Fibroblast of mammary gland (primary cell): Measurements from ENCODE around the gene TBX1.

ENCODE experiments used
- DNase-seq: peaks from one replicate; pipeline ENCODE4 v3.0.0-alpha.2; 2010; ENCODE audit warnings: low read depth
- H3K4me3 ChIP-seq: 2 replicates; pipeline ENCODE4 v1.5.1; 2011; ENCODE audit warnings: low read depth, mild to moderate bottlenecking, low read length, moderate library complexity; ENCODE audit not compliant: control insufficient read depth
- TF ChIP-seq, protein P1 (sequence below): conservative IDR thresholded peaks from 2 replicates; pipeline ENCODE4 v1.5.1; 2011; ENCODE audit warnings: low read depth, low read length, inconsistent platforms; ENCODE audit not compliant: control insufficient read depth, insufficient read depth

Gene TBX1

DNA sequence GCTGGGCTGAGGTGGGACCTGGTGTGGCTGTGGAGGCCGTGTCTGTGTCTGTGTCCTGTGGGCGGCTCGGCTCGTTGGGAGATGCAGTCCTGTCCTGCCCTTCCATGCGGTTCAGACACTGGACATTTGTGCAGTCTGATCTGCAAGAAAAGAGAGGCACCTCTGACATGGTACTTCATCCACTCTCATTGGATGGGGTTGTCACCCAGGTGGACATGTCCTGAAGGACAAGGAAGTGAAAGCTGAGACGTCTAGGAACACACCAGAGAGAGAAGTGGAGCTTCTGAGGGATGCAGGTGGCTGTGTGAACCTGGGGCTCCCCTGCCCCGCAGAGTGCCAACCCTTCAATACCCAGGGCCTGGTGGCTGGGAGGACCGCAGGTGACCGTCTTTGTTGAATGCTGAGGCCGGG, 18.4 kb downstream of the TBX1 start:
- TF ChIP-seq, protein P1, sequence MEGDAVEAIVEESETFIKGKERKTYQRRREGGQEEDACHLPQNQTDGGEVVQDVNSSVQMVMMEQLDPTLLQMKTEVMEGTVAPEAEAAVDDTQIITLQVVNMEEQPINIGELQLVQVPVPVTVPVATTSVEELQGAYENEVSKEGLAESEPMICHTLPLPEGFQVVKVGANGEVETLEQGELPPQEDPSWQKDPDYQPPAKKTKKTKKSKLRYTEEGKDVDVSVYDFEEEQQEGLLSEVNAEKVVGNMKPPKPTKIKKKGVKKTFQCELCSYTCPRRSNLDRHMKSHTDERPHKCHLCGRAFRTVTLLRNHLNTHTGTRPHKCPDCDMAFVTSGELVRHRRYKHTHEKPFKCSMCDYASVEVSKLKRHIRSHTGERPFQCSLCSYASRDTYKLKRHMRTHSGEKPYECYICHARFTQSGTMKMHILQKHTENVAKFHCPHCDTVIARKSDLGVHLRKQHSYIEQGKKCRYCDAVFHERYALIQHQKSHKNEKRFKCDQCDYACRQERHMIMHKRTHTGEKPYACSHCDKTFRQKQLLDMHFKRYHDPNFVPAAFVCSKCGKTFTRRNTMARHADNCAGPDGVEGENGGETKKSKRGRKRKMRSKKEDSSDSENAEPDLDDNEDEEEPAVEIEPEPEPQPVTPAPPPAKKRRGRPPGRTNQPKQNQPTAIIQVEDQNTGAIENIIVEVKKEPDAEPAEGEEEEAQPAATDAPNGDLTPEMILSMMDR: no peak
- no peak for DNase-seq
- no peak overlapping the region for H3K4me3 ChIP-seq

DNA sequence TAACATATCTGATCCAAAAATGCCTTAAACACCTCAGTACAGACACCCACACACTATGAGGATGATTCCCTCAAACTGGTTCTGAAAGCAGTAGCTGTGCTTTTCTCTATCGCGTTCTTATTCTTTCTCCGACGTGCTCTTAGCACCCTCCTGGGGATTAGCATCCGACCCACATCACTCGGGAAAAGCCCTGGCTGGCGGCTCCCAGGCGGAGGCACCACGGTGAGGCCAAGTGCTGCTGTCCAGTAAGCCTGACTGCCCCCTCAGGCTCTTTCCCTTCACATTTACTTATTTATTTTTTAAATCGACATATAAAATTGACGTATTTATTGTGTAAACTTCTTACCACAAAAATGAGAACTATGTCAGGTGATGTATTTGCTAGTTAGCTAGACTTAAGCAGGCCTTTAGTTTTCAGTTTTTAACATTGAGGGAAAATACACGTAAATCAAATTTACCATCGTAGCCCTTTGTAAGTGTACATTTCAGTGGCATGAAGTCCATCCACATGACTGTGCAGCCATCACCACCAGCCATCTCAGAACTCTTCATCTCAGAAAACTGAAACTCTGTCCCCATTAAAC, 19.2 kb downstream of the TBX1 start:
- no peak for DNase-seq
- TF ChIP-seq, protein P1: no peak
- no peak overlapping the region for H3K4me3 ChIP-seq

DNA sequence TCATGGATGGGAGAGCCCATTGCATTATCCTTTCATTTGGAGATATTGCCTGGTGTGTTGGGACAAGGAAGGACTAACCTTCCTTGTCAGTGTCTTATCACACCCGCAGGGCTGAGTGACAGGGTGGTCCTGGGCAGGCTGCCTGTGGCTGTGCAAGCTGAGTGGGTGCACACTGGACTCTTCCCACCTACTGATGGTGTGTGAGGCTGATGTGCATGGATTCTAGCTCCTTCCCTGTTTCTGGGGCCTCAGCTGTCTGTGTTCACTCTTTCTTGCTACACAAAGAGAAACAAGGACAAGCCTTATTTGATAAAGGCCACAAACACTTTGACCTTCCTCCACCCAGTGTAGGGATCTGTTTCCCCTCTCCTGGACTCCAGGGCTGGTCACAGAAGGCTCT, 22.0 kb downstream of the TBX1 start:
- TF ChIP-seq, protein P1: no peak
- DNase-seq: no peak
- no peak overlapping the region for H3K4me3 ChIP-seq

DNA sequence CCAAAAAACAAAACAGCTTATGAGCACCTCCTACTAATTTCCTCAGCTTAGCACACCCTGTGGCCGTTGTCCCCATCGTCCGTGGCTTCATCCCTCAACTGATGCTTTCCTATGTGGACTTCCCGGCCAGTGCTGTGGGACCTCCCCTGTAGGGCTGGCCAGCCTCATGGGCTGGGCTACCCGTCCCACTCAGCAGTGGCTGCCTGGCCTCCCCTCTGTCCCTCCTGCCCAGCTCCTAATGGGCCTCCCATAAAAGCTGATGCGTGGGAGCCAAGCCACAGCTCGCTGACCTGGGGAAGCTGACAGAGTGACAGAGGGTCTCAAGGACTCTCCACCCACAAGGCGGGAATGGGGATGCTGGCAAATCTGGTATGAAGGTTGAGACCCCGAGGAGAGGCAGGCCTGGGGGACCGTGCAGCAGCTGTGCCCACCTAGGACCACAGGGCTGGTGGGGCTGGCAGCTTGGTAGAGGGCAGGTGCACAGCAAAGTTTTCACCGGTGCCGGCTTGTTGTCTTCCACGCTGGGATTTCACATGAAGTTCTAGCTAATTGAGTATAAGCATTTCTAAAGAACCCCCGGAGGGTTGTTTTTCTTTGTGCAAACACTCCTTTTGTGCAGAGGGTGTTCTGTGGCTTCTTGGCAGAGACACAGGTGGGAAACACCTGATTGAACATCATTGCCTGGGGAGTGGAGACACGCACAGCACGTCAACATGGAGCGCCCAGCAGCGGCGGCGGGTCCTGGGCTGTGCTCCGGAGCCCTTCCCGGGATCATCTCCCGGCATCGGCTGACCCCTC, 23.2 kb downstream of the TBX1 start:
- no peak for DNase-seq
- TF ChIP-seq, protein P1: no peak
- H3K4me3 ChIP-seq: no peak overlapping the region

DNA sequence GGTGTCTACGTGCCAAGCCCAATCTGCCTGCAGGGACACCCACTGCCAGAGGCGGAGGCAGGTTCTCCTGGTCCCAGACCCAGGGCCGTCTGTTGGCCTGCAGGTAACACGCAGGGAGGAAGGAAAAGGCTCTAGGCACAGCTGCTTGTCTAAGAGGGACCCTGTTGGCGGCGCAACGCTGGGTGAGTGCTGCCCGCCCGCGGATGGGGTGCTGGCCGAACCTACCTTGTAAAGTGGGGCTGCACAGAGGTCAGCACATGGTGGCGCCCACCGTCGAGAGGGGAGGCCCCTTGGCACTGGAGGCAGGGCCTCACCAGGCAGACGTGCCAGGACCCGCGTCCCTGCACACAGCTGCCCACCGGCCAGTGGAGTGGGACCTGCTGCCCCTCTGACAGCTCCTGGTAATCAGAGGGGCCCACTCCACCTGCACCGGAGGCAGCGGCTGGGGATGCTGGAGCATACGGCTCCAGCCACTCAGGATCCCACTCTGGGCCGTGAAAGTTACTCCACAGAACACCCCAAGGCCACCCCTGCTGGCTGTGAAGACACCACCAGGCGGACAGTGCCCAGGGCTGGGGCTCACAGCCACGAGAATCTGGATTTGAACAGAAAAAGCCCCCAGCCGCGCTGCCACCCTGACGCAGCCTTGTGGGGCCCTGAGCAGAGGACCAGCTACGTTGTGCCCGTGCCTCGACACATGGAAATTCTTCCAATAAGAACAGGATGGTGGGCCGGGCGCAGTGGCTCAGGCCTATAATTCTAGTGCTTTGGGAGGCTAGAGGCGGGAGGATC, 24.0 kb downstream of the TBX1 start:
- no peak overlapping the region for H3K4me3 ChIP-seq
- TF ChIP-seq, protein P1: no peak
- DNase-seq: no peak

DNA sequence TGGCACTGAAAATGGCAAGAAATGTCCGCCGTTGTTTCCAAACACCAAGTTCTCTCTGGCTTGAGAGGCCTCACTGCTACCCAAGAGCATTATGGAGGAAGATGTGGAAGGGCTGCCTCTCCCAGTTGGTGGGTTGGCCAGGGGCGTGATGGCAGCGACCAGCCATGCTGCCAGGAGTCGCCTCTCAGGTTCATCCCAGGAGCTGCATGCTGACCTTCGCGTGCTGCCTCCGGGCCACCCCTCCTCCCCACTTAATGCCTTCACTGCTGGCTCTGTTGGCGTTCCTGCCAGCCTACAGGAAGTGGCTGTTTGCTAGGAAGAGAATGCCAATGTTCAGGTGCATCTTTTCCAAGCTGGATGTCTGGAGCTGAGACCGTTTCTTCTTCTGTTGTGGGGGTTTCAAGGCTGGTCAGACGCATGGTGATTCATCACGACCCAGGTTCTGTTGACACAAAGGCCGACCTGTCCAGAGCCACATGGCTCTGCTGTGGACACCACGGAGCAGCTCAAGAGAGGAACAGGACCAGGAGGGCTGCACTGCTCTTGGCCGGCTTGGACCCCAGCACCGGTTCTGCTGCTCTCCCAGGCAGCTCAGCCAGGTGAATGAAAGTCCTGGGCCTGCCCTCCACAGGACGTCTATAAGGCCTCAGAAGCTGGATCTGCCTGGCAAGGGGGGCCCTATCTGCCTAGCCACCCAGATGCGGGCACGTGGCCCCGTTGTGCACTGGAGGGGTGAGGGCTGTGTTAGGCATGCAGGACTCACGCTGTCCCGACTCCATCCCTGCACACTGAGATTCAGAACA, 25.1 kb downstream of the TBX1 start:
- TF ChIP-seq, protein P1: no peak
- DNase-seq: no peak
- H3K4me3 ChIP-seq: no peak overlapping the region
